Cardiac muscle cell (in vitro differentiated cells and primary cell): ENCODE results near the gene GDF15. TPM values are rescaled to one million over a fixed set of nuclear protein-coding genes. Genes with fewer than 3 reads are reported as not detected.
"Not testable (repeated sequence)": the region's sequence is repeated elsewhere in the genome, so short reads cannot be mapped to it uniquely, and the experiment has no call there.

ENCODE experiments used
- DNase-seq, 2 donors: peaks; one replicate each; pipeline versions ENCODE4 v3.0.0 to v3.0.0-alpha.2; 2010 to 2017; ENCODE audit warnings: low read depth in 1 of 2, low spot score in 1 of 2
- H3K27ac ChIP-seq: fragments of 200-600 bp; sonication (generic); 2 replicates; pipeline ENCODE4 v1.5.1; 2016
- H3K27me3 ChIP-seq: fragments of 200-600 bp; sonication (generic); 2 replicates; pipeline ENCODE4 v1.6.0; 2016; ENCODE audit warnings: control low read depth
- H3K36me3 ChIP-seq: fragments of 200-600 bp; sonication (generic); 2 replicates; pipeline ENCODE4 v1.5.1; 2016; ENCODE audit warnings: control low read depth
- H3K4me1 ChIP-seq: fragments of 200-600 bp; sonication (generic); 2 replicates; pipeline ENCODE4 v1.8.1; 2017; ENCODE audit warnings: low read depth, mild to moderate bottlenecking, mixed run types
- H3K4me3 ChIP-seq: fragments of 200-600 bp; sonication (generic); 2 replicates; pipeline ENCODE4 v1.5.1; 2016; ENCODE audit warnings: mild to moderate bottlenecking
- H3K9me3 ChIP-seq: fragments of 200-600 bp; sonication (generic); 2 replicates; pipeline ENCODE4 v1.5.1; 2017; ENCODE audit warnings: low read depth, mild to moderate bottlenecking, control low read depth
- polyA plus RNA-seq: library from polyadenylated mRNA; unstranded; fragments of >200 nt; fragmentation: Nextera tagmentation; extraction: Ambion mirVana; gene quantifications from 2 replicates; pipeline ENCODE4 v1.2.1, GENCODE V29; 2016
- total RNA-seq: library from RNA; depleted of rRNA; stranded (reverse); fragments of >200 nt; gene quantifications from 2 replicates; pipeline ENCODE4 v1.2.3, GENCODE V29; 2016
- TF ChIP-seq, protein P1 (sequence below): IDR thresholded peaks from 2 replicates; pipeline ENCODE4 v1.5.1; 2012; ENCODE audit warnings: low read depth, mild to moderate bottlenecking, low read length

The GDF15 gene
- total and polyA plus RNA-seq, 2 experiments from 2014 or later, result 2.4 to 10.0 TPM

DNA sequence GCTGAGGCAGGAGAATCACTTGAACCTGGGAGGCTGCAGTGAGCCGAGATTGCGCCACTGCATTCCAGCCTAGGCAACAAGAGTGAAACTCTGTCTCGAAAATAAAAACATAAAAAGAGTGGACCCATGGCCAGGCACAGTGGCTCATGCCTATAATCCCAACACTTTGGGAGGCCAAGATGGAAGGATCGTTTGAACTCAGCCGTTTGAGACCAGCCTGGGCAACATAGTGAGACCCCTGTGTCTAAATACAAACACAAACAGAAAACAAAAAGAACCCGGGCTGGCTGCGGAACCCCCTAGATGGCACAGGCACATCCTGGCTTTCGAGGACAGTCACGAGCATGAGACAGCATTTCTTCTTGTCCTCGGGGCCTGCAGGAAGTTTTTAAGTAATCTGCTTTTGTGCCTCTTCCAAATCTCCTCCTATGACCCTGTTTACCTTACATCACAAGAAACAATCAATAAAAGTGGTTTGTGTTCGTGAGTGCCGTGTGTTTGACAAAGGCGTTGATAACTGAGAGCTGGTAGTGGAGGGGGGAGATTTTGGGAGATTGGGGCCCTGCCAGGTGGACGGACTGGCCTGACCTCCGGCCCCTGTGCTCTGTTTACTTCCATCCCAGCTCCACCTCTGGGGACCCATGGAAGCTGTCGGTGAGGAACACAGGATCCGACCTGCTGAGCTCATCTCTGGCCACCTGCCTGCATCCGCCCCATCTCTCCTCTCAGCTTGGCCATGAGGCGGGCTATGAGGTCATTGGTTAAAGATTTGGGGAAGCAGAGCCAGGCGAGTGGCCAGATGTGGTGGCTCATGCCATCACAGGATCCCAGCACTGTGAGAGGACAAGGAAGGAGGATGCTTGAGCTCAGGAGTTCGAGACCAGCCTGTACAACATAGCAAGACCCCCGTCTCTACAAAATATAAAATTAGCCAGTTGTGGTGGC is 5.9 kb upstream of the GDF15 start:
- Histone ChIP-seq H3K27ac (no peak overlapping the region), H3K27me3 (no peaks in the 10 kb centered on the region), H3K4me1 (peaks cover under 1% of the 10 kb centered on the region), H3K36me3 (no peaks in the 10 kb centered on the region), H3K9me3 (no peaks in the 10 kb centered on the region), H3K4me3 (no peak overlapping the region)
- DNase-seq, result peak in 1 of 2 donors; percentile 77
- TF ChIP-seq, protein P1, sequence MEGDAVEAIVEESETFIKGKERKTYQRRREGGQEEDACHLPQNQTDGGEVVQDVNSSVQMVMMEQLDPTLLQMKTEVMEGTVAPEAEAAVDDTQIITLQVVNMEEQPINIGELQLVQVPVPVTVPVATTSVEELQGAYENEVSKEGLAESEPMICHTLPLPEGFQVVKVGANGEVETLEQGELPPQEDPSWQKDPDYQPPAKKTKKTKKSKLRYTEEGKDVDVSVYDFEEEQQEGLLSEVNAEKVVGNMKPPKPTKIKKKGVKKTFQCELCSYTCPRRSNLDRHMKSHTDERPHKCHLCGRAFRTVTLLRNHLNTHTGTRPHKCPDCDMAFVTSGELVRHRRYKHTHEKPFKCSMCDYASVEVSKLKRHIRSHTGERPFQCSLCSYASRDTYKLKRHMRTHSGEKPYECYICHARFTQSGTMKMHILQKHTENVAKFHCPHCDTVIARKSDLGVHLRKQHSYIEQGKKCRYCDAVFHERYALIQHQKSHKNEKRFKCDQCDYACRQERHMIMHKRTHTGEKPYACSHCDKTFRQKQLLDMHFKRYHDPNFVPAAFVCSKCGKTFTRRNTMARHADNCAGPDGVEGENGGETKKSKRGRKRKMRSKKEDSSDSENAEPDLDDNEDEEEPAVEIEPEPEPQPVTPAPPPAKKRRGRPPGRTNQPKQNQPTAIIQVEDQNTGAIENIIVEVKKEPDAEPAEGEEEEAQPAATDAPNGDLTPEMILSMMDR, result no peak

DNA sequence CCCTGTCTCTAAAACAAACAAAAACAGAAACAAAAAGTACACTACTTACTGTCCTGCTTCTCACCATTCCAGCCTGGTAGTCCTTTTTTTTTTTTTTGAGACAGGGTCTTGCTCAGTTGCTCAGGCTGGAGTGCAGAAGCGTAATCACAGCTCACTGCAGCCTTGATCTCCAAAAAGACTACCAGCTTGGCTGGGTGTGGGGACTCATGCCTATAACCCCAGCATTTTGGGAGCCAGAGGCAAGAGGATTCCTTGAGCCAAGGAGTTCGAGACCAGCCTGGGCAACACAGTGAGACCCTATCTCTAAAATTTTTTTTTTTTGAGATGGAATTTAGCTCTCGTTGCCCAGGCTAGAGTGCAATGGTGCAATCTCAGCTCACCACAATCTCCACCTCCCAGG is 5.1 kb upstream of the GDF15 start:
- Histone ChIP-seq H3K9me3 (no peaks in the 10 kb centered on the region), H3K36me3 (no peaks in the 10 kb centered on the region), H3K27me3 (no peaks in the 10 kb centered on the region), H3K4me3 (no peak overlapping the region), H3K4me1 (no peaks in the 10 kb centered on the region), H3K27ac (no peak overlapping the region)
- TF ChIP-seq, protein P1, result no peak
- DNase-seq, result no peak

DNA sequence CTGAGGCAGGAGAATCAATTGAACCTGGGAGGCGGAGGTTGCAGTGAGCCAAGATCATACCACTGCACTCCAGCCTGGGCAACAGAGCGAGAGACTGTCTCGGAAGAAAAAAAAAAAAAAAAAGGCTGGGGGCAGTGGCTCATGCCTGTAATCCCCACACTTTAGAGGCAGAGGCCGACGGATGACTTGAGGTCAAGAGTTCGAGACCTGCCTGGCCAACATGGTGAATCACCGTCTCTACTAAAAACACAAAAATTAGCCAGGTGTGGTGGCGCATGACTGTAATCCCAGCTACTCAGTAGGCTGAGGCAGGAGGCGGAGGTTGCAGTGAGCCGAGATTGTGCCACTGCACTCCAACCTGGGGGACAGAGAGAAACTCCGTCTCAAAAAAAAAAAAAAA is 2.3 kb upstream of the GDF15 start:
- not testable (repeated sequence) for H3K9me3 ChIP-seq, DNase-seq, H3K36me3 ChIP-seq, H3K4me3 ChIP-seq, H3K27ac ChIP-seq, H3K4me1 ChIP-seq
- peaks cover 20% of the 10 kb centered on the region for H3K27me3 ChIP-seq

DNA sequence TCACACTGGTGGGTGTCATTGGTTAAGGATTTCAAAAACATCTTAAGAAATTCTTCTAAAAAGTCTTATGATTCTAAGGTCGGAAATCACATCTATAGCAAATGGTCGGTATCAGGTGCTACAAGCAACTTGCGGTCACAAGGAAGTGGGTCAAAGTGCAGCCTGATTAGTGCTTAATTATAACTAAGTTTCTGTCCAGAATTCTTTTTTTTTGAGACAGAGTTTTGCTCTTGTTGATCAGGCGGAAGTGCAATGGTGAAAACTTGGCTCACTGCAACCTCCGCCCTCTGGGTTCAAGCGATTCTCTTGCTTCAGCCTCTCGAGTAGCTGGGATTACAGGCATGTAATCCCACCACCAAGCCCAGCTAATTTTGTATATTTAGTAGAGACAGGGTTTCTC is 1.2 kb upstream of the GDF15 start:
- Histone ChIP-seq H3K36me3 (no peaks in the 10 kb centered on the region), H3K4me1 (no peaks in the 10 kb centered on the region), H3K9me3 (no peaks in the 10 kb centered on the region), H3K27ac (no peak overlapping the region), H3K4me3 (no peak overlapping the region), H3K27me3 (peaks cover 20% of the 10 kb centered on the region)
- TF ChIP-seq, protein P1, result no peak
- no peak for DNase-seq

DNA sequence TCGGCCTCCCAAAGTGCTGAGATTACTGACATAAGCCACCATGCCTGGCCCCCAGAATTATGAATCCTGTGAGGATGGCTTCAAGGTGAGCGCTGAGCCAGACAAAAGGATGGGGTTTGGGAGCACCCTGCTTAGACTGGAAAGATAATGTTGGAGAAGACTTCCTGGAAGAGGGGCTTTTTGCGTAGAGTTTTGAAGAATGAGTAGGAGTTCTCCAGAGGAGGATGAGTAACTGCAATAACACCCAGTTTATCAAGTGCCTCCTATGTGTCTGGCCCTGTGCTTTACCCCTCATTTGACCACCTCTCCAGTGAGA is 641 bp upstream of the GDF15 start:
- Histone ChIP-seq H3K27me3 (peaks cover 20% of the 10 kb centered on the region), H3K36me3 (no peaks in the 10 kb centered on the region), H3K27ac (no peak overlapping the region), H3K9me3 (no peaks in the 10 kb centered on the region), H3K4me1 (no peaks in the 10 kb centered on the region), H3K4me3 (no peak overlapping the region)
- TF ChIP-seq, protein P1, result no peak
- no peak for DNase-seq

DNA sequence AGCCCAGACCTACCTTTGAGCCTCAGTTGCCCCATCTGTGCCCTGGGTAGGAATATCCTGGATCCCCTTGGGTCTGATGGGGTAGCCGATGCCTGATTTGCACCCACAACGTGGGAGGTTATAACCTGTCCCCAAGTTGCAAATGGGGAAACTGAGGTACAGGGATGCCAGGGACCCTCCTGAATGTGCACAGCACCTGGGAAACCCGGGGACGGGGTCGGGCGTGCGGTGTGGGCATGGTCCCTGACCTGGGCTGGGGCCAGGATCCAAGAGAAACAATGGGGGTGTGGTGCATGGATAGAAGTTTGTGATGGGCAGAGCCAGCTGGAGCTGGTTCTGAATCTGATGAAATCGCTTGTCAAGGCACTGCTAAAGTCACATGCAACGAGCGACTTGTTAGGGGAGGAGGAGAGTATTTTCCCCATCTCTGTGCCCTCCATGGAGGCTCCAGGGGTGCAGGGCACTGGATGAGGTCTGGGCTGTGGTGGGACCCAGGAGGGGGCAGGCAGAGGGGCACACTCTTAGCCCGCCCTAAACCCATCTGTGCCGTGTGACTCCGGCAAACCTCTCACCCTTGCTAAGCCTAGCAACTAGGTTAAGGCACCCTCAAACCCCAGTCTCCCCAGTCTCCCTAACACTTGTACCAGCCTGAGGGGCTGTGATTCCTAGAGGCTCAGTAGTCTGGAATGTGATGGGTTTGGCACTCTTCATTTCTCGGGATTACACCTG is 749 bp downstream of the GDF15 start:
- peak in 1 of 2 donors; percentile 69 for DNase-seq
- H3K4me1 ChIP-seq, result no peaks in the 10 kb centered on the region
- H3K27me3 ChIP-seq, result peaks cover 20% of the 10 kb centered on the region
- H3K4me3 ChIP-seq, result no peak overlapping the region
- TF ChIP-seq, protein P1, result no peak
- H3K36me3 ChIP-seq, result no peaks in the 10 kb centered on the region
- no peaks in the 10 kb centered on the region for H3K9me3 ChIP-seq
- H3K27ac ChIP-seq, result no peak overlapping the region
